ENCODE measurements around the gene PGM2L1. TPM values are rescaled to one million over a fixed set of nuclear protein-coding genes. Genes with fewer than 3 reads are reported as not detected.

PGM2L1 gene
- total RNA-seq, 2 donors from 2014 or later, result 12.0 to 16.1 TPM

DNA sequence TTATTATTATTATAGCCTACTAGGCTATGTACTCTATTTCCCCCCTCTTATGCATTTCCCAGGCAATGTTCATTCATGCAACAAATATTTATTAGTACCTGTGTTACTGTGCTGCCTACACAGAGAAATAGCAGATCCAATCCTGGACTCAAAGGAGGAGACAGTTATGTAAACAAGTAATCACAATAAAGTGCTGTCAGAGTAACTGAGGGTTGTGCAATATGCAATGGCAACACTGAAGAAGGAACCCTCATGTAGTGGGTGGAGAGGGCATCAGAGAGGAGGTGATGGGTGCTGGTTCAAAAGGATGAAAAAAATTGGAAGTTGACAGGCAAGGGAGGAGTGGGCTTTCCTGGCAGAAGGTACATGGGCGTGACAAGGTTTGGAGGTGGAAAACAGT is 85.9 kb downstream of the PGM2L1 start:
- peaks cover 18% of the 10 kb centered on the region for H3K9me3 ChIP-seq (ENCODE audit: control insufficient read depth, low read length)
- no peak overlapping the region for H3K27ac Mint-ChIP-seq
- 92 to 97% methylated on average over 1 of the region's 1 CpG for WGBS, 2 experiments (ENCODE audit: insufficient coverage in 1 of 2, insufficient read length in 1 of 2)
- peaks cover 4% of the 10 kb centered on the region for H3K4me1 Mint-ChIP-seq
- no peak overlapping the region for H3K9ac ChIP-seq (ENCODE audit: extremely low read depth, low read length, poor library complexity, severe bottlenecking)
- TF ChIP-seq, protein P1, sequence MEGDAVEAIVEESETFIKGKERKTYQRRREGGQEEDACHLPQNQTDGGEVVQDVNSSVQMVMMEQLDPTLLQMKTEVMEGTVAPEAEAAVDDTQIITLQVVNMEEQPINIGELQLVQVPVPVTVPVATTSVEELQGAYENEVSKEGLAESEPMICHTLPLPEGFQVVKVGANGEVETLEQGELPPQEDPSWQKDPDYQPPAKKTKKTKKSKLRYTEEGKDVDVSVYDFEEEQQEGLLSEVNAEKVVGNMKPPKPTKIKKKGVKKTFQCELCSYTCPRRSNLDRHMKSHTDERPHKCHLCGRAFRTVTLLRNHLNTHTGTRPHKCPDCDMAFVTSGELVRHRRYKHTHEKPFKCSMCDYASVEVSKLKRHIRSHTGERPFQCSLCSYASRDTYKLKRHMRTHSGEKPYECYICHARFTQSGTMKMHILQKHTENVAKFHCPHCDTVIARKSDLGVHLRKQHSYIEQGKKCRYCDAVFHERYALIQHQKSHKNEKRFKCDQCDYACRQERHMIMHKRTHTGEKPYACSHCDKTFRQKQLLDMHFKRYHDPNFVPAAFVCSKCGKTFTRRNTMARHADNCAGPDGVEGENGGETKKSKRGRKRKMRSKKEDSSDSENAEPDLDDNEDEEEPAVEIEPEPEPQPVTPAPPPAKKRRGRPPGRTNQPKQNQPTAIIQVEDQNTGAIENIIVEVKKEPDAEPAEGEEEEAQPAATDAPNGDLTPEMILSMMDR (conservative IDR thresholded peaks at IDR 0.05), result no peak
- H3K36me3 Mint-ChIP-seq (ENCODE audit: low read depth), result no peaks in the 10 kb centered on the region
- peaks cover 63% of the 10 kb centered on the region for H3K27me3 Mint-ChIP-seq (ENCODE audit: insufficient read depth)
- no peak overlapping the region for H3K4me3 Mint-ChIP-seq
- H3K4me3 ChIP-seq (ENCODE audit: low read length), result no peak overlapping the region
- H3K4me1 ChIP-seq (ENCODE audit: control insufficient read depth, insufficient read depth, low read length), result no peaks in the 10 kb centered on the region
- no peak overlapping the region for H3K27ac ChIP-seq (ENCODE audit: low read depth, low read length)
- DNase-seq, result no peak
- H3K36me3 ChIP-seq (ENCODE audit: control insufficient read depth, insufficient read depth, low read length), result no peaks in the 10 kb centered on the region
- H3K9me3 Mint-ChIP-seq, result peaks cover 11% of the 10 kb centered on the region
- peaks cover 40% of the 10 kb centered on the region for H3K27me3 ChIP-seq (ENCODE audit: control insufficient read depth, insufficient read depth, low read length, poor library complexity, severe bottlenecking)

- H3K36me3 ChIP-seq (ENCODE audit: control insufficient read depth, insufficient read depth, low read length), result no peaks in the 10 kb centered on the region
- H3K9me3 Mint-ChIP-seq, result peaks cover 3% of the 10 kb centered on the region
- DNase-seq, result peak; percentile 94
- H3K36me3 Mint-ChIP-seq (ENCODE audit: low read depth), result no peaks in the 10 kb centered on the region
- H3K4me1 Mint-ChIP-seq, result peaks cover 4% of the 10 kb centered on the region
- peak within 1 kb of the TSS; percentile 48 for H3K4me3 Mint-ChIP-seq
- H3K27me3 Mint-ChIP-seq (ENCODE audit: insufficient read depth), result peaks cover 70% of the 10 kb centered on the region
- TF ChIP-seq, protein P1 (conservative IDR thresholded peaks at IDR 0.05), result peak; percentile 51
- no peak within 1 kb of the TSS for H3K27ac ChIP-seq (ENCODE audit: low read depth, low read length)
- peaks cover 9% of the 10 kb centered on the region for H3K9me3 ChIP-seq (ENCODE audit: control insufficient read depth, low read length)
- peaks cover 48% of the 10 kb centered on the region for H3K27me3 ChIP-seq (ENCODE audit: control insufficient read depth, insufficient read depth, low read length, poor library complexity, severe bottlenecking)
- 0 to 7% methylated on average over 5 to 62 of the region's 62 CpGs for WGBS, 2 experiments (ENCODE audit: insufficient coverage in 1 of 2, insufficient read length in 1 of 2)
- H3K9ac ChIP-seq (ENCODE audit: extremely low read depth, low read length, poor library complexity, severe bottlenecking), result no peak within 1 kb of the TSS
- no peak within 1 kb of the TSS for H3K27ac Mint-ChIP-seq
- no peaks in the 10 kb centered on the region for H3K4me1 ChIP-seq (ENCODE audit: control insufficient read depth, insufficient read depth, low read length)
- H3K4me3 ChIP-seq (ENCODE audit: low read length), result peak within 1 kb of the TSS; percentile 57
Observed at GRCh38 chr11:74311352-74311926, 86.8 kb downstream of the PGM2L1 start, which contains the start of gene P4HA3. P4HA3 (minus strand) TSS chr11:74311640; CDS start chr11:74311611, 29 bp downstream.

DNA sequence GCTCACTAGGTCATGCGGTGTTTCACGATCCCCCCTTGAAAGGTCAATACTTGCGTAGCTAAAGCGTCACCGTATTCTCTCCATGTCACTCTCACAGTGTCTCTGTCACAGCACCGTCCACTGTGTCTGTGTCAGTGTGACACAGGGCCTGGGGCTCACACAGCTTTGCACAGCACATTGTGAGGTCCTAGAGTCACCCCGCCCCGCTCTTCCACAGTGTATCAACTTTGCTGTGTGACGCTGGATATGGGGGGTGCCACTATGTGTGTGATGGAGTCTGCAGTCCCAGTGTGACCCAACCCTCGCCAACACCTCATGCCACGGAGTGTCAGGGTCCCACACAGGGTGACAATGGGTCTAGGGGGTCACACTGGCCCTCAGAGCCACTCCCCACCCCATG is 87.4 kb downstream of the PGM2L1 start:
- Mint-ChIP-seq H3K9me3 (peaks cover 2% of the 10 kb centered on the region), H3K4me3 (peak overlapping the region; percentile 48), H3K4me1 (peaks cover 4% of the 10 kb centered on the region), H3K27ac (no peak overlapping the region), H3K27me3 (ENCODE audit: insufficient read depth) (peaks cover 74% of the 10 kb centered on the region), H3K36me3 (ENCODE audit: low read depth) (no peaks in the 10 kb centered on the region)
- Histone ChIP-seq H3K9me3 (ENCODE audit: control insufficient read depth, low read length) (peaks cover 4% of the 10 kb centered on the region), H3K36me3 (ENCODE audit: control insufficient read depth, insufficient read depth, low read length) (no peaks in the 10 kb centered on the region), H3K4me1 (ENCODE audit: control insufficient read depth, insufficient read depth, low read length) (no peaks in the 10 kb centered on the region), H3K9ac (ENCODE audit: extremely low read depth, low read length, poor library complexity, severe bottlenecking) (no peak overlapping the region), H3K27me3 (ENCODE audit: control insufficient read depth, insufficient read depth, low read length, poor library complexity, severe bottlenecking) (peaks cover 54% of the 10 kb centered on the region), H3K27ac (ENCODE audit: low read depth, low read length) (no peak overlapping the region), H3K4me3 (ENCODE audit: low read length) (peak overlapping the region; percentile 57)
- 82 to 90% methylated on average over 6 to 11 of the region's 11 CpGs for WGBS, 2 experiments (ENCODE audit: insufficient coverage in 1 of 2, insufficient read length in 1 of 2)
- no peak for DNase-seq
- TF ChIP-seq, protein P1 (conservative IDR thresholded peaks at IDR 0.05), result no peak

Measured in endodermal cell (in vitro differentiated cells).